NCI-H128 (cell line): ENCODE results near the gene DOK3.
"Not testable (repeated sequence)": the region's sequence is repeated elsewhere in the genome, so short reads cannot be mapped to it uniquely, and the experiment has no call there.

Source experiments
- DNase-seq: peaks from one replicate; lab custom pipeline; 2025; ENCODE audit not compliant: unreplicated experiment; lab: John Stamatoyannopoulos, UW

DOK3 gene

DNA sequence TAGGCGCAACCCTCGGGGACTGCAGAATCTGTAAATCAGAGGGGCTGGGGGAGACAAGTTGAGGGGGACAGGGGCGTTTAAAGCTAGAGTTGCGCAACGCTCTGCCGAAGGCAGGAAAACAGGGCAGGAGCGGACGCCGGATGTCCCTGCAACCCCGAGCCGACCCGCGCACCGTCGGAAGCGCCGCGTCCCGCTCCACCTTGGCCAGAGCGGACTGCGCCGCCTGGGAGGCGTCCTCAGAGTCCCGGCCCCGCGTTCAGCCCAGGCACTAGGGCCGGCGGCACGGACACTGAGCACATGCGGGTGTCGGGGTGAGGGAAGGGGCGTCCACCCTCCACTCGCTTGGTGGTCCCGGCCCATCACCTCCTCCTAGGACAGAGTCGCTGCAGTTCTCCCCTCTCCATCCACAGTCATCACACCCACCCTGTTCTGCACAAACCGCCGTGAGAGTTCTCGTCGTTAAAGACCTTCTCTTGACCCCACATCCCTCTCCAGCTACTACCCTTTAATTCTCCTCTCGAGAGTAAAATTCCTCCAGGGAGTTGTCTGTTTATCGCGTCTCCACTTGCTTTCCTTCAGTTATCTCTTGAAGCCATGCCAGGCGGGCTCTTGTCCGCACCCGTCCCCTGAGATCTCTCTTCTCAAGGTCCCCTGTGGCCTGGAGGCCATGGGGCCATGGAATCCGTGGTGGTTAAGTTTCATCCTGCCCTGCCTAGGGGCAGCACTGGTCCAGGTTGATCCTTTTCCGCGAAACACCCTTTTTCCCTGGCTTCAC, 11.4 kb downstream of the DOK3 start:
- no peak for DNase-seq

DNA sequence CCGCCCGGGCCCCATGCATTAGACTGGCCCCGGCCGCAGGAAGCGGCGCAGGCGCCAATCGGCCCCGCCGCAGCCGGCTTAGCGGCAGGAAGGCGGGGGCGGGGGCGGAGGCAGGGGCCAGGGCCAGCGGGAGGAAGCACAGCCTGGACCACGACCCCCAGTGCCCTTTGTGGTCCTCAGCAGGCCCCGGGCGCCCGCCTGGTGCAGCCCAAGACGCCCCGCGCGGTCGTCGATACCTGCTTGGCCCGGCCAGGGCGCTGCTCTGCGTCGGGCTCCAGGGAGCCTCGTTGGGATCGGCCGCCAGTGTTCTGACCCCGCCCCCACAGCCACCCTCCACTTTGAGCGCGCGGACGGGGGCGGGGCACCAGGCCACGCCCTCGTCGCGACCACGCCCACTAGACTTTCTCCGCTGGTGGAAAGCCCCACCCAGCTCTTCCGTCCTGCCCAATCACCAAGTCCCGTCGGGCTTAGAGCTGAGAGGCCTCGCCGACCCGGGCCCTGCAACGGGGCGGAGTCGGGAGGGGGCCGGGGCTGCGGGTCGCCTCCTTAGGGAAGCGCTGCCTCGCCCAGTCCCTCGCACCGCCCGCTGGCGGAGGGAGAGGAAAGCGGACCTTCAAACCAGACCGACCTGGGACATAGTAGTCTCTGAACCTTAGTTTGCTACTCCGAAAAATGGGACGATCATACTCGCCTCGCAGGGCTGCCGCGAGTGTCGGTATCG, 12.2 kb downstream of the DOK3 start, which contains the start of gene PDLIM7:
TSS of gene PDLIM7 (minus strand) at position 313 of the 721 bp plus-strand sequence. CDS start 1,092 bp downstream, outside the sequence.
- peak; percentile 74 for DNase-seq

DNA sequence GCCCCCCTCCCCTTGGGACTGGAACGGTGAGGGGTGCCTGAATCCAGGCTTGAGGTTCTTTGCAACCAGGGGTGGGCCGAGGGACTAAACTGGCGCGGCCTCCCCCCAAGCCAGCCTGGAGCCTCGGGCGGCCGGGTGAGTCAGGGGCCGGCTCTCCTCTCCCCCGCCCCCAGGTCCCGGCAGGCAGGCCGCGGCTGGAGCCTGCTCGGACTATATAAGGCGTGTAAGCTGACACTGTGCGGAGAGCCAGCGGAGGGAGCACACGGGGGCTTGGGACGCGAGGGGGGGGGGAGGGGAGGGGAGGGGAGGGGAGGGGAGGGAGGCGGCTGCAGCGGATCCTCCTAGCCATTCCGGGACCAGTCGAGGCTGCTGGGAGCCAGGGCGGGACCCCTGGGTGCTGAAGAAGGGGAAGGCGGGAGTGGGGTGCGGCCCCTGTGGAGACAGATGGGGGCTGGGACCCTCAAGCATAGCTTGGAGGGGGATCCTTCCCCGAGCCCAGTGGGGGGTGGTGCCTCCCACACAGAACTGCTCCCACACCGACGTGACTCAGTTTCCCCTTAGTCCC, 12.8 kb downstream of the DOK3 start:
- peak; percentile 25 for DNase-seq

DNA sequence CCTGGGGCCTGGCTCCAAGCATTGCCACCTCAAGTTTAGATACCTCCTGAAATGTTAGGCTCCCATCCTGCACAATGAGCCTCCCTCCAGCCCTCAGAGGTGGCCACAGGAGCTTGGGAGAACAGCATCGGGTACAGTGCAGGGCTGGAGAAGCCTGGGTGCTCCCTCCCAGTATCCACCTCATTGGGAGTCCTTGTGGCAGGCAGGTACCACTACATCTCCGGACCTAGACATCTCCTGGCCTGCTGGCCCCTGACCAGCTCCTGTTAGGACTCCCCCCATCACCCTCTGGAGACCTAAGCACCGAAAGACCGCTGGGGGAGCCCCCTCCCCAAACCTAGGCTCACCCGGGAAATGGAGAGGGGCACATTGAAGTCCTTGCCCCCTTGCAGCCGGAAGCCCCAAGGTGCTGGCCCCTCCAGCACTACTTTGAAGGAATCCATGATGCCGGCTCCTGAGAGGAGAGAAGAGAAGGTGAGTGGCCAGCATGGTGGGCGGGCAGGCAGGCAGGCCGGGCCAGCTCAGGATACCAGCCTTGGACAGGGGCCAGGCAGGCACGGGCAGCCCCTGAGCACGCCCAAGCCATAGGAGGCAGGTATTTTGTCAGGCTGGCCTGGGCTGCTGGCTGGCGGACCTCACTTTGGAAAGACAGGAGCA, 13.4 kb downstream of the DOK3 start:
- no peak for DNase-seq

DNA sequence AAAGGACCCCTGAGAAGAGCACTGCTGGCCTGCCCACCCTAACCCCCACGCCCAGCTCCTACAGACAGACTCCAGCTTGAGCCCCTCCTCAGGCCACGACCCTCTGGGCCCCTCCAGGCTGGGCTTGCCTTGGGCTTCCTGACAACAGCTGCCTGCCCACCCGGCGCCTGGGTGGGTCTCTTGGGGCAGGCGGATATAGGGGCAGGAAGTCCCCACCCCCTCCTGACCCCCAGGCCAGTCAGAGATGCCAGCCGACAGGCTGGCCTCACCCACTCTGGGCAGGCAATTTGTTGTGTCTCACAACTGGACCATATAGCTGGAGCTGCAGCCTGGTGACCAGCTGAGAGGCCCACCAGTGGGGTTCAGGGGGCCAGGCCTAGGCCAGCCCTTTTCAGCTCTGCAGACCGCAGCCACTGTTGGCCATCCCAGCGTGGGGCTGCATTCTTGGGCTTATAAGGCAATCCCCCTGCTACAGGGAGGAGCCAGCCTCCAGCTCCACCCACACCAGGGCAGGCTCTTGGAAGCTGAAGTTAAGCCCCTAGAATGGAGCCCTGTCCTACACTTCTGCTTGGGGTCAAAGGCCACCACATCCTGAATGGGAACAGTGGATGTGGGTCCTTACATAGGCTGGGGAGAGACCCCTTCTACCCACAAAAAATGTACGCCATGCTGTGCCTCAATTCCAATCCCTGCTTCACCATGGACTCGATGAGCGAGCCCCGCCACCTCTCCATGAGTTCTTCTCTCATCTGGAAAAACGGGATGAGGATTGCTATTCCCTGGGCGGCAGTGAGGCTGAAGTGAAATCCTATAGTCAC, 14.2 kb downstream of the DOK3 start:
- DNase-seq: no peak

DNA sequence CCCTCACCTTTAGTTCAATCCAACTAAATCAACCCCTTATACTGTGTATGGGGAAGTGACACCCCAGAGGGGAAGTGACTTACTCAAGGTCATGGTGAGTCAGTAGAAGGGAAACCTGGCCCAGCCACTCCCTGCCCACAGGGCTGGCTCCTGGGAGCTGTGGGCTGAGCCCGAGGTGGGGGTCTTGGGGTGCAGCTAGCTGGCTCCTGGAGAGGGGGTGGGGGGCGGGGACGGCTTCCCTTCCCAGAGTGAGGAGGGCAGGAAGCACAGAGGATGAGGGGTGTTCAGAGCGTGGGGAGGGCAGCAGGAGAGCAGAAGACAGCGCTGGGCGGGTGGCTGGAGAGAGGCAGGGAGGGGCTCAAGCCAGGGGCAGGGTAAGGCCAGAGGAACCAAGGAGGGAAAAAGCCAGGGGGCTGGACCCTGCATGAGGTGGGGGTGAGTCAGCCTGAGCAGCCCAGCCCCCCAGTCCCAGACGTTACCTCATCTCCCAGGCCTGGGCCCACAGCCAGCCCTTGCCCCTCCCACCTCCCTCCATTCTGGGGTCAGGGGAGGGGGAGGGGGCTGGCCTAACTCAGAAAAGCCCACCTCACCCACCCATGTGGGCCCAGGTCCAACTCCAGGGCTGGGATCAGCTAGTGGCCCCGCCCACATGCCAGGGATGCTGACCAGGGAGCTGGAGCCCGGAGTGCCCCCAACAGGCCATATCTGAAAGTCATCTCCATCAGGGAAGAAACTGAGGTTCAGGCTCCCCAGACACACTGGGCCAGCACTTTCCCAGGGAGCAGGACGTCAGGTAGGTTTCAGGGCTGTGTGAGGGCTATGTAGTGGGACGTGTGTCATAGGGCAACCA, 15.1 kb downstream of the DOK3 start:
- no peak for DNase-seq

DNA sequence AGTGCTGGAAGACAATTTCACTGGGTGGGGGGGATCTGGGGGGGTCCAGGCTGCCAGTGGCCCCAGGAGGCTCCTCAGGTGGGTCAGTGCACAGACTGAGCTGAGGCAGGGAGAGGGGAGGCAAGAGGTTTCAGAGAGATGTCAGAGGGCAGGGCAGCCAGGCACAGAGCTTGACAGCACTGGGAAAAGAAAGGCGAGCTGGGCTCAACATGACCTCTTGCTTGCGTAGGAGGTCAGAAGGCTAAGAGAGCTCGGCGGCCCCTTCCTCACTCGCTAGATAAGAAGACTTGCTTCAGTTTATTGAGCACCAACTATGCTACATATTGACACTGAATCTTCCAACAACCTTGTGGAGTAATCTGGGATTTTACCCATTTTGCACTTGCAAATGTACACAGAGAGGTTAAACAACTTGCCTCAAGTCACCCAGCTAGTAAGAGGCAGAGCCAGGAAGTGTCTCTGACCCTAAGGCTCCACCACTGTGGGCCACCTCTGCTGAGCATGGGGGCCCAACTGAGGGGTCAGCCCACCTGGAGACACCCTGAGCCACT, 15.8 kb downstream of the DOK3 start:
- no peak for DNase-seq

DNA sequence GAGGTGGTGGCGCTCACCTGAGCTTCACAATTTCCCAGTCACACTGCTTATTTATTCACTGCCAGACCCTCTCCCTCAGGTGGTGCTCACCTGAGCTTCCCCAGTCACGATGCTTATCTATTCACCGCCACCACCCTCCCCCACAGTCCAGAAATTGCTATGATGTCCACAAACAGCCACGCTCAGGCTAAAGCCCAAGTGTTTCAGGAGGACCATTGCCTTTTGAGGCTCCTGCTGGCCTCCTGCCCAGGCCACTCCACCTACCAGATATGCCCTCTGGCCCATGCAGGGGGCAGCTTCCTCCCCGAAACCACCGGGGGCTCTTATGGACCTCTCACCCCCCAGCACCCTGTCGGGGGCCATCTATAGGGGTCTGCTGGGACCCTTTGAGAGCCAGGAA, 16.8 kb downstream of the DOK3 start:
- DNase-seq: no peak

DNA sequence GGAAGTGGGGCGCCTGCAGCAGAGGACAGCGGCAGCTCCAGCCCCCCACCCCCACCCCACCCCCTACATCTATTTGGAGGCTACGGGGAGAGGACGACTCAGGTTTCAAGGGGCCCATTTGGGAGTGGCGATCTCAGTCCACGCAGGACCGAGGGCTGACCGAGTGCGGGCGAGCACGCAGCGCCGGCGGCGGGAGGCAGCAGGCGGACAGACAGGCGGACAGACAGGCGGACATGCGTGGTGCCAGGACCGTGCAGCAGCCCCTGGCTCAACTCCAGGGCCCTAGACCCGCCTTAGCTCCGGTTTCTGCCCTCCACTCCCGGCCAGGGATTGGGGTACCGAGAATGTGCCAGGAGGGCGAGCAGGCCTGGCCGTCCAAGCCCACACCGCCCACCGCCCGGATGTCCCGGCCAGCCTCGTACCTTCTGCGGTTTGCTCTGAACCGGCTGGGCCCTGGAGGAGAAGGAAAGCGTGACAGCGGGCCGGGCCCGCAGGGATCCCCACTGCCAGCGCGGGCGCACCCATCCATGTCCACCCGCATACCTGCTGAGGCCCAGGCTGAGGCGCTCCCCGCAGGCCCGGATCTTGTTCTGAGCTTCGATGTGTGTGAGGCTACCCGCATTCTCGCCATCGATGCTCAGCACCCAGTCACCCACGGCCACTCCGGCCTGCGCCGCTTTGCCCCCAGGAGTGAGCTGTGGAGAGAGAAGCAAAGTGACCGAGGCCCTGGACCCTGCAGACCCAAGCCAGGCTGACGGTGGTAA, 17.5 kb downstream of the DOK3 start:
- no peak for DNase-seq

DNA sequence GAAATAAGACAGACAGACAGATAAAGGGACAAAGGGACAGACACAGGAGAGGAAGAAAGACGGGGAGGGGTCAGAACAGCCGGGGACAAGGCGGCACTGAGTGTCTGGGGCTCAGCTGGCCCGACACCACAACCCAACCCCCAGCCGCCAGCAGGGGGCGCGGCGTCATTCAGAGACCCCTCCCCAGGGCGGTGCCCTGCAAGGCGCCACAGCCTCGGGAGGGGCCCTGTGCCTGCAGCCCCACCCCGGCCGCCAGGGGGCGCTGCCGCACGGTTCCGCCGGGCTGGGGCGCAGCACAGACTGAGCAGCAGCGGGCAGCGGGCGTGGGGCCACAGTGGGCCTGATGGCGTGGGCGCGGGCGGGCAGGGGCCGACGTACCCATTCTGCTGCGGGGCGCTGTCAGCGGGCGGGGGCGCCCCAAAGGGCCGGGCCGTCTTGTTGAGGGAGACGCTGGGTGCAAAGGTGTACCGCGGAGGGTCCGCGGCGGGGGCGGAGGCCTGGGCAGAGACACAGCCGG, 18.1 kb downstream of the DOK3 start:
- DNase-seq: no peak

DNA sequence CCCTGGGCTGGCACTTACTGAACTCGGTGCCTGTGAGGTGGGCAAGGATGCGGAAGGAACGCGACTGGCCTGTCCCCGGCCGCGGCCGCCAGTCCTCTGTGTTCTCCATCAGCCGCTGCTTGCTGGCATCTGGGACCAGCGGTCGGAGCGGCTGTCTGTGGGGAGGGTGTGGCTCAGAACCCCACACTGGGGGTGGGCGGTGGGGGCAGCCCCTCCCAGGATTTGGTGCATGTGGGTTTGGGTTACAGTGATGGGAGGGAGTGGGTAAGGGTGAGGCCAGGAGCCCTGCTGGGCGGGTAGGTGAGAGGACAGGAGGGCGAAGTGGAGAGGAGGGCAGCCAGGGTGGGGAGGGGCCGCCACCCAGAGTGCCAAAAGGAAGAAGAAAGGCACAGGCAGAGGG, 18.6 kb downstream of the DOK3 start:
- no peak for DNase-seq

DNA sequence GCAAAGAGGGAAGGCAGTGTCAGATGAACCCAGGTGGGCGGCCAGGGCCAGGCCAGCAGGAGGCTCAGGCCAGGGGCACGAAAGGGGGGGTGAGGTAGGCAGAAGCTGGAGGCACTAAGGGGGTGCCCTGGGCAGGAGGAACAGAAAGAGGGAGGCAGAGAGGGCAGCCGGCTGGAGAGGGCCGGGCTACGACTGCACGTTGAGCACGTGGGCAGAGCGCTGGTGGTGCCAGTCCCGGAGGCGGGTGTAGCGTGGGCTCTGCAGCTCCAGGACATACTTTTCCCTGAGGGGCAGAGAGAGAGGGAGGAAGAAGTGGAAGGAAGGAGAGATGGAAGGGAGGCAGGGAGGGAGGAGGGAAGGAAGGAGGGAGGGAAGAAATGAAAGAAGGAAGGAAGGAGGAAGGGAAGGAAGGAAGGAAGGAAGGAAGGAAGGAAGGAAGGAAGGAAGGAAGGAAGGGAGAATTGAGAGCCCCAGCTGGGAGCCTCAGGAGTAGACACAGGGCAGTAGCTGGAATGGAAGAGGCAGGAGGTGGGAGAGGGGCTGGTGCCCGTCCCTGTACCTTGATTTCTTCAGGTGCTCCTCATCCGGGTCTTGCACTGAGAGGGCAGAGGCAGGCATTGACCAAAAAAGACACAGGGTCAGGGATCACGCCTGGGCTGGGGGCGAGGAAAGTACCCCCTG, 19.2 kb downstream of the DOK3 start:
- DNase-seq: no peak

DNA sequence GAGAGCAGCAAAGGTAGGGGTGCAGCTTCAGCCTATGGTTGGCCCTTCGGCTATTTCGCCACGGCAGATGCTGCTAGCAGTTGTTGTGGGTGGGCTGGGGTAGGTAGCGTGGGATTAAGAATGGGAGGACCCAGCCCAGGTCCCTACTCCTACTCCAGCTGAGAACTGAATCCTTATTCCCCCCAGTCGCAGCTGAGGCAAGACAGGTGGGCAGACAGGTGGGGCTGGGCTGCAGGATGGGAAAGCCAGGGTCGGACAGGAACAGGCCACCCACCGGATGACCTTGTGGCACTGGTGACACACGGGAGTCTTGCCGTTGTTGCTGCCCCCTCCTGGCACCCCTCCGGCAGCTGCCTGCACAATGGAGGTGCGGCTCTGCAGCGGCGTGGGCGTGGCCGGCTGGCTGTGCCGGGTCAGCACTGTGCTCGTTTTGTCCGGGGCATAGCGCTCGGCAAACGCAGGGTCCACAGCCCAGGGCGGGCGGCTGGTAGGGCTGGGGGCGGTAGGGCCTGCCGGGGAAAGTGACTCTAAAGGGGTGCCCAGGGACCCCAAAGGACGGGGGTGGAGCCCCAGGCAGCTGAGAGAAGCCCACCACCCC, 20.4 kb downstream of the DOK3 start:
- no peak for DNase-seq

DNA sequence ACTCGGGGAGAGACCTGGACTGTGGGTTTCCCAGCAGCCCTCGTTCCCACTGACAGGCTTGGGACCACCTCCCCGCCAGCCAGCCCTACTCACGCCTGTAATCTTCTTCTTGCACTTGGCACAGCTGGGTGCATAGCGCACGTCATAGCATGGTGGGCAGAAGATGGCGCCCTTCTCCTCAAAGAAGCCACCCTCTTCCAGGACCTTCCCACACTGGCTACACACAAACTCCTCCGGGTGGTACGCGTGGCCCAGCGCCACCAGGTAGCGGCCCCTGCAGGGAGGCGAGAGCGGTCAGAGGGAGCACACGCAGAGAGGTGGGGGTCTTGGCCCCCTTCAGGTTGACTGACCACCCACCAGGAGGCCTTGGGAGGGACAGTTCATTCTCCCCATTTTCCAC, 21.7 kb downstream of the DOK3 start:
- no peak for DNase-seq

DNA sequence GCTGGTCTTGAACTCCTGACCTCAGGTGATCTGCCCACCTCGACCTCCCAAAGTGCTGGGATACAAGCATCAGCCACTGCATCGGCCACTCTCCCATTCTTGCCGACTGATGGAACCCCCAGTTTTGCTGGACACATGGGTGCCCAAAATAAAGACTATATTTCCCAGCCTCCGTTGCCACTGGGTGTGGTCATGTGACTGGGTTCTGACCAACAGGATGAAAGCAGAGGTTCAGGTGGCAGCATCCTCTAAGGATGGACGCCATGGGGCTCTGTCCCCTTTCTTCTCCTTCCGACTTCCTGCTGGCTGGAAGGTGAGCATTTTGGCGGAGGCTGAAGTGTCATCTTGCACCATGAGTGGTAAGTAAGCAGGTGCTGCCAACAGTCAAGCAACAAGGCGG, 22.5 kb downstream of the DOK3 start:
- no peak for DNase-seq

DNA sequence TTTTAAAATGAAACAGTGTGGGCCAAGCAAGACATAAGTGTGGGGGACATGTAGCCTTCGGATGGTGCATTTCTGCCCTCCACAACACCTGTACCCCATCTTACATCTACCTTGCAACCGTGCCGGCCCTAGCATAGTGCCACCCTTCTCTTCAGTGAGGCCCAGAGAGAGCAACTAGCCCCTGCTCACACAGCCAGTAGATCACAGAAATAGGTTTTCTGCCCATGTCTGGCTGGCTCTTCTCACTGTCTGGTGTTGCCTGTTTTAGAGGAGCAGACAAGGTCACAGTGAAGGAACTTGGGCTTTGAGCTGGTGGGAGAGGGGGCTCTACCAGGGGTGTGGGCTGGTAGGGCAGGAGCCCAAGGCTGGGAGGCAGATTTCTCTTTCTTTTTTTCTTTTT, 23.4 kb downstream of the DOK3 start:
- DNase-seq: no peak

DNA sequence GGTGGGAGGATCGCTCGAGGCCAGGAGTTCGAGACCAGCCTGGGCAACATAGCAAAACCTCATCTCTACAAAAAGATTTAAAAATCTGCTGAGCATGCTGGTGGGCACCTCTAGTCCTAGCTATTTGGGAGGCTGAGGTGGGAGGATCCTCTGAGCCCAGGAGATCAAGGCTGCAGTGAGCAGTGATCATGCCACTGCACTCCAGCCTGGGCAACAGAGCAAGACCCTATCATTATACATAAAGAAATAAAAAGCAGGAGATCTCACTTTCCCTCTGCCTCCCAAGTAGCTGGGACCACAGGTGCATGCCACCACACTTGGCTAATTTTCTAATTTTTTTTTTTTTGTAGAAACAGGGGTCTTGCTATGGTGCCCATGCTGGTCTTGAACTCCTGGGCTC, 23.9 kb downstream of the DOK3 start:
- DNase-seq: not testable (repeated sequence)
